ENCODE measurements around the gene INO80D.

Gene INO80D

GRCh38 chr2:205967391-205968075 lies 118.4 kb downstream of the INO80D start:
- Histone ChIP-seq H3K36me3 (ENCODE audit: control insufficient read depth, insufficient read depth, low read length) (no peaks in the 10 kb centered on the region), H3K27me3 (ENCODE audit: control insufficient read depth, insufficient read depth, low read length, poor library complexity, severe bottlenecking) (no peaks in the 10 kb centered on the region), H3K9me3 (ENCODE audit: control insufficient read depth, low read length) (no peaks in the 10 kb centered on the region), H3K27ac (ENCODE audit: insufficient read depth, low read depth, low read length, poor library complexity, severe bottlenecking) (no peak overlapping the region), H3K4me1 (ENCODE audit: control insufficient read depth, insufficient read depth, low read length) (no peaks in the 10 kb centered on the region), H3K4me3 (ENCODE audit: insufficient read depth, low read depth, low read length) (no peak overlapping the region)
- 90 to 91% methylated on average over 7 of the region's 7 CpGs for WGBS, 2 experiments

GRCh38 chr2:205965707-205966106 lies 120.3 kb downstream of the INO80D start:
- Histone ChIP-seq H3K4me1 (ENCODE audit: control insufficient read depth, insufficient read depth, low read length) (no peaks in the 10 kb centered on the region), H3K9me3 (ENCODE audit: control insufficient read depth, low read length) (no peaks in the 10 kb centered on the region), H3K27ac (ENCODE audit: insufficient read depth, low read depth, low read length, poor library complexity, severe bottlenecking) (no peak overlapping the region), H3K36me3 (ENCODE audit: control insufficient read depth, insufficient read depth, low read length) (no peaks in the 10 kb centered on the region), H3K4me3 (ENCODE audit: insufficient read depth, low read depth, low read length) (no peak overlapping the region), H3K27me3 (ENCODE audit: control insufficient read depth, insufficient read depth, low read length, poor library complexity, severe bottlenecking) (no peaks in the 10 kb centered on the region)
- 88 to 90% methylated on average over 15 of the region's 15 CpGs for WGBS, 2 experiments

GRCh38 chr2:205964111-205964761 lies 121.7 kb downstream of the INO80D start:
- Histone ChIP-seq H3K27ac (ENCODE audit: insufficient read depth, low read depth, low read length, poor library complexity, severe bottlenecking) (no peak overlapping the region), H3K36me3 (ENCODE audit: control insufficient read depth, insufficient read depth, low read length) (no peaks in the 10 kb centered on the region), H3K4me1 (ENCODE audit: control insufficient read depth, insufficient read depth, low read length) (no peaks in the 10 kb centered on the region), H3K27me3 (ENCODE audit: control insufficient read depth, insufficient read depth, low read length, poor library complexity, severe bottlenecking) (no peaks in the 10 kb centered on the region), H3K4me3 (ENCODE audit: insufficient read depth, low read depth, low read length) (no peak overlapping the region), H3K9me3 (ENCODE audit: control insufficient read depth, low read length) (no peaks in the 10 kb centered on the region)
- WGBS, 2 experiments: 78 to 81% methylated on average over 8 of the region's 8 CpGs

- Histone ChIP-seq H3K36me3 (ENCODE audit: control insufficient read depth, insufficient read depth, low read length) (no peaks in the 10 kb centered on the region), H3K27ac (ENCODE audit: insufficient read depth, low read depth, low read length, poor library complexity, severe bottlenecking) (no peak overlapping the region), H3K4me3 (ENCODE audit: insufficient read depth, low read depth, low read length) (no peak overlapping the region), H3K4me1 (ENCODE audit: control insufficient read depth, insufficient read depth, low read length) (peaks cover 8% of the 10 kb centered on the region), H3K9me3 (ENCODE audit: control insufficient read depth, low read length) (no peaks in the 10 kb centered on the region), H3K27me3 (ENCODE audit: control insufficient read depth, insufficient read depth, low read length, poor library complexity, severe bottlenecking) (no peaks in the 10 kb centered on the region)
- WGBS, 2 experiments: 94 to 95% methylated on average over 9 of the region's 9 CpGs
These were observed 126.5 kb downstream of the INO80D start for GRCh38 chr2:205959521-205959920.

- H3K27me3 ChIP-seq (ENCODE audit: control insufficient read depth, insufficient read depth, low read length, poor library complexity, severe bottlenecking): no peaks in the 10 kb centered on the region
- H3K36me3 ChIP-seq (ENCODE audit: control insufficient read depth, insufficient read depth, low read length): no peaks in the 10 kb centered on the region
- no peaks in the 10 kb centered on the region for H3K9me3 ChIP-seq (ENCODE audit: control insufficient read depth, low read length)
- no peak overlapping the region for H3K4me3 ChIP-seq (ENCODE audit: insufficient read depth, low read depth, low read length)
- H3K4me1 ChIP-seq (ENCODE audit: control insufficient read depth, insufficient read depth, low read length): peaks cover 8% of the 10 kb centered on the region
- H3K27ac ChIP-seq (ENCODE audit: insufficient read depth, low read depth, low read length, poor library complexity, severe bottlenecking): no peak overlapping the region
- 52 to 56% methylated on average over 11 of the region's 11 CpGs for WGBS, 2 experiments
These were observed 128.4 kb downstream of the INO80D start for GRCh38 chr2:205957452-205958154.

- WGBS, 2 experiments: 56 to 60% methylated on average over 5 of the region's 5 CpGs
- Histone ChIP-seq H3K27me3 (ENCODE audit: control insufficient read depth, insufficient read depth, low read length, poor library complexity, severe bottlenecking) (no peaks in the 10 kb centered on the region), H3K4me1 (ENCODE audit: control insufficient read depth, insufficient read depth, low read length) (peaks cover 8% of the 10 kb centered on the region), H3K36me3 (ENCODE audit: control insufficient read depth, insufficient read depth, low read length) (no peaks in the 10 kb centered on the region), H3K4me3 (ENCODE audit: insufficient read depth, low read depth, low read length) (no peak overlapping the region), H3K27ac (ENCODE audit: insufficient read depth, low read depth, low read length, poor library complexity, severe bottlenecking) (no peak overlapping the region), H3K9me3 (ENCODE audit: control insufficient read depth, low read length) (no peaks in the 10 kb centered on the region)
These were observed 131.3 kb downstream of the INO80D start for GRCh38 chr2:205954707-205955106.

GRCh38 chr2:205952282-205952681 lies 133.7 kb downstream of the INO80D start:
- no peaks in the 10 kb centered on the region for H3K27me3 ChIP-seq (ENCODE audit: control insufficient read depth, insufficient read depth, low read length, poor library complexity, severe bottlenecking)
- H3K9me3 ChIP-seq (ENCODE audit: control insufficient read depth, low read length): no peaks in the 10 kb centered on the region
- H3K4me3 ChIP-seq (ENCODE audit: insufficient read depth, low read depth, low read length): no peak overlapping the region
- 87 to 94% methylated on average over 2 of the region's 2 CpGs for WGBS, 2 experiments
- no peaks in the 10 kb centered on the region for H3K36me3 ChIP-seq (ENCODE audit: control insufficient read depth, insufficient read depth, low read length)
- H3K27ac ChIP-seq (ENCODE audit: insufficient read depth, low read depth, low read length, poor library complexity, severe bottlenecking): no peak overlapping the region
- H3K4me1 ChIP-seq (ENCODE audit: control insufficient read depth, insufficient read depth, low read length): peaks cover 3% of the 10 kb centered on the region

- Histone ChIP-seq H3K9me3 (ENCODE audit: control insufficient read depth, low read length) (no peaks in the 10 kb centered on the region), H3K27me3 (ENCODE audit: control insufficient read depth, insufficient read depth, low read length, poor library complexity, severe bottlenecking) (no peaks in the 10 kb centered on the region), H3K4me1 (ENCODE audit: control insufficient read depth, insufficient read depth, low read length) (no peaks in the 10 kb centered on the region), H3K4me3 (ENCODE audit: insufficient read depth, low read depth, low read length) (no peak overlapping the region), H3K36me3 (ENCODE audit: control insufficient read depth, insufficient read depth, low read length) (no peaks in the 10 kb centered on the region), H3K27ac (ENCODE audit: insufficient read depth, low read depth, low read length, poor library complexity, severe bottlenecking) (no peak overlapping the region)
- WGBS, 2 experiments: 89 to 96% methylated on average over 7 of the region's 7 CpGs
These were observed 137.1 kb downstream of the INO80D start for GRCh38 chr2:205948883-205949282.

GRCh38 chr2:205948496-205948837 lies 137.5 kb downstream of the INO80D start:
- H3K27me3 ChIP-seq (ENCODE audit: control insufficient read depth, insufficient read depth, low read length, poor library complexity, severe bottlenecking): no peaks in the 10 kb centered on the region
- no peak overlapping the region for H3K27ac ChIP-seq (ENCODE audit: insufficient read depth, low read depth, low read length, poor library complexity, severe bottlenecking)
- H3K4me3 ChIP-seq (ENCODE audit: insufficient read depth, low read depth, low read length): no peak overlapping the region
- H3K9me3 ChIP-seq (ENCODE audit: control insufficient read depth, low read length): no peaks in the 10 kb centered on the region
- H3K36me3 ChIP-seq (ENCODE audit: control insufficient read depth, insufficient read depth, low read length): no peaks in the 10 kb centered on the region
- H3K4me1 ChIP-seq (ENCODE audit: control insufficient read depth, insufficient read depth, low read length): no peaks in the 10 kb centered on the region
- 83 to 88% methylated on average over 5 of the region's 5 CpGs for WGBS, 2 experiments

GRCh38 chr2:205947621-205948495 lies 138.1 kb downstream of the INO80D start:
- Histone ChIP-seq H3K27ac (ENCODE audit: insufficient read depth, low read depth, low read length, poor library complexity, severe bottlenecking) (no peak overlapping the region), H3K36me3 (ENCODE audit: control insufficient read depth, insufficient read depth, low read length) (no peaks in the 10 kb centered on the region), H3K27me3 (ENCODE audit: control insufficient read depth, insufficient read depth, low read length, poor library complexity, severe bottlenecking) (no peaks in the 10 kb centered on the region), H3K9me3 (ENCODE audit: control insufficient read depth, low read length) (no peaks in the 10 kb centered on the region), H3K4me3 (ENCODE audit: insufficient read depth, low read depth, low read length) (no peak overlapping the region), H3K4me1 (ENCODE audit: control insufficient read depth, insufficient read depth, low read length) (no peaks in the 10 kb centered on the region)
- 38% methylated on average over 15 of the region's 15 CpGs for WGBS, 2 experiments
